B cell (primary cell): ENCODE results near the gene GCDH. TPM values are rescaled to one million over a fixed set of nuclear protein-coding genes. Genes with fewer than 3 reads are reported as not detected.

ENCODE experiments used
- ATAC-seq: fragments of 200-7000 bp; cut with Tn5 transposase; one replicate; pipeline ENCODE4 v1.10.0; 2021; ENCODE audit warnings: low read depth, mild to moderate bottlenecking, moderate number of reproducible peaks, moderate library complexity
- CTCF ChIA-PET: fragments of 350-600 bp; sonication (Branson Sonifier 250); formaldehyde crosslinking; loops from one replicate; lab custom pipeline; 2021; ENCODE audit warnings: antibody characterized with exemption, inconsistent platforms; lab: Charles Lee
- POLR2A ChIA-PET: fragments of 350-600 bp; sonication (Branson Sonifier 250); formaldehyde crosslinking; loops from one replicate; lab custom pipeline; 2021; ENCODE audit warnings: antibody characterized with exemption; lab: Charles Lee
- DNase-seq: peaks from one replicate; pipeline ENCODE4 v3.0.0; 2013
- H2AFZ ChIP-seq: 2 replicates; pipeline ENCODE4 v1.6.1; 2012; ENCODE audit warnings: mild to moderate bottlenecking, low read depth, low read length; ENCODE audit not compliant: insufficient read depth, poor library complexity, severe bottlenecking
- H3K27ac ChIP-seq, 2 donors: 1 replicate in 1 of 2; 2 replicates in 1 of 2; pipeline ENCODE4 v1.5.1; 2012 to 2013; ENCODE audit warnings: low read length in 2 of 2, mild to moderate bottlenecking in 2 of 2, moderate library complexity in 1 of 2
- H3K27me3 ChIP-seq, 4 experiments: fragments of 200-600 bp in 1 of 4; sonication (generic) in 1 of 4; replicated peaks in 1 of 4; 1 replicate in 2 of 4; 2 replicates in 2 of 4; pipeline versions ENCODE4 v1.6.1 to v1.7.0; 2013 to 2016; ENCODE audit warnings: low read length in 3 of 4, mild to moderate bottlenecking in 2 of 4, mixed read lengths in 1 of 4, moderate library complexity in 1 of 4; ENCODE audit not compliant: insufficient read depth in 4 of 4, control insufficient read depth in 3 of 4; ENCODE audit errors: control extremely low read depth in 1 of 4
- H3K36me3 ChIP-seq, 2 experiments: replicated peaks in 1 of 2; 1 replicate in 1 of 2; 2 replicates in 1 of 2; pipeline versions ENCODE4 v1.6.1 to v1.7.1; 2013; ENCODE audit warnings: low read length in 1 of 2; ENCODE audit not compliant: insufficient read depth in 2 of 2, control insufficient read depth in 1 of 2; ENCODE audit errors: control extremely low read depth in 1 of 2, extremely low read depth in 1 of 2
- H3K4me1 ChIP-seq, 2 donors: fragments of 200-600 bp in 1 of 2; sonication (generic) in 1 of 2; 1 replicate in 1 of 2; 2 replicates in 1 of 2; pipeline versions ENCODE4 v1.5.1 to v1.6.1; 2013 to 2017; ENCODE audit warnings: low read length in 2 of 2; ENCODE audit not compliant: control insufficient read depth in 2 of 2, insufficient read depth in 2 of 2
- H3K4me2 ChIP-seq: replicated peaks from 2 replicates; pipeline ENCODE3; 2012; ENCODE audit warnings: mild to moderate bottlenecking, low read depth, low read length; ENCODE audit not compliant: poor library complexity, severe bottlenecking
- H3K4me3 ChIP-seq, 5 experiments: fragments of 200-600 bp in 1 of 5; sonication (generic) in 1 of 5; 1 replicate in 3 of 5; 2 replicates in 2 of 5; pipeline versions ENCODE4 v1.5.1 to v1.7.0; 2011 to 2016; ENCODE audit warnings: low read length in 4 of 5, mild to moderate bottlenecking in 4 of 5, low read depth in 2 of 5, control low read depth in 1 of 5, moderate library complexity in 1 of 5; ENCODE audit not compliant: insufficient read depth in 1 of 5; ENCODE audit errors: control extremely low read depth in 1 of 5, extremely low read depth in 1 of 5
- H3K79me2 ChIP-seq: fragments of 200-600 bp; sonication (generic); one replicate; pipeline ENCODE4 v1.6.0; 2016; ENCODE audit warnings: low read length; ENCODE audit not compliant: control insufficient read depth, insufficient read depth
- H3K9ac ChIP-seq: fragments of 200-600 bp; sonication (generic); 2 replicates; pipeline ENCODE4 v1.6.1; 2017; ENCODE audit warnings: mild to moderate bottlenecking, low read length, moderate library complexity
- H3K9me3 ChIP-seq, 3 donors: one replicate each; pipeline versions ENCODE4 v1.6.1 to v1.7.1; 2013; ENCODE audit warnings: low read length in 2 of 3; ENCODE audit not compliant: control insufficient read depth in 2 of 3, insufficient read depth in 1 of 3; ENCODE audit errors: control extremely low read depth in 1 of 3
- H4K20me1 ChIP-seq: 2 replicates; pipeline ENCODE4 v1.6.0; 2012; ENCODE audit warnings: mild to moderate bottlenecking, low read length; ENCODE audit not compliant: insufficient read depth, control insufficient read depth, poor library complexity, severe bottlenecking
- H3K27ac Mint-ChIP-seq: one replicate; pipeline ENCODE4 v1.8.0; 2021; ENCODE audit warnings: mixed read lengths
- H3K27me3 Mint-ChIP-seq: one replicate; pipeline ENCODE4 v1.8.0; 2021; ENCODE audit warnings: mixed read lengths
- H3K4me1 Mint-ChIP-seq: one replicate; pipeline ENCODE4 v1.8.0; 2021; ENCODE audit warnings: mixed read lengths
- H3K4me3 Mint-ChIP-seq: one replicate; pipeline ENCODE4 v1.8.0; 2021; ENCODE audit warnings: mixed read lengths
- H3K9me3 Mint-ChIP-seq: one replicate; pipeline ENCODE4 v1.8.0; 2022; ENCODE audit warnings: mixed read lengths; ENCODE audit not compliant: insufficient read depth
- EZH2 ChIP-seq: IDR thresholded peaks from 2 replicates; pipeline ENCODE4 v1.6.1; 2012; ENCODE audit warnings: borderline replicate concordance, low read depth, mild to moderate bottlenecking, moderate library complexity, low read length; ENCODE audit not compliant: insufficient read depth, poor library complexity, severe bottlenecking
- WGBS: methylation state at CpG from one replicate; pipeline ENCODE4 v1.1.5; 2013; ENCODE audit warnings: missing lambda C conversion rate; ENCODE audit not compliant: insufficient coverage; 5-methylcytosine and 5-hydroxymethylcytosine counted together
- intact Hi-C: fragments of 100-400 bp; cut with micrococcal nuclease; formaldehyde crosslinking; loops from one replicate; pipeline ENCODE4 v1.10.0; 2022
- polyA plus RNA-seq: library from polyadenylated mRNA; depleted of rRNA; stranded (reverse); fragments of >200 nt; gene quantifications from 2 replicates; pipeline ENCODE4 v1.2.3, GENCODE V29; 2012
- total RNA-seq, 2 donors: library from RNA; stranded (reverse); fragments of 120-200 nt in 1 of 2; gene quantifications; 1 replicate in 1 of 2; 2 replicates in 1 of 2; pipeline versions ENCODE4 v1.2.3 to v1.2.4, GENCODE V29; 2013 to 2022
- TF ChIP-seq, protein P1 (sequence below): fragments of 200-600 bp; IDR thresholded peaks from one replicate; pipeline ENCODE4 v1.8.0; 2022; ENCODE audit warnings: antibody characterized with exemption, mild to moderate bottlenecking

GCDH gene
- total and polyA plus RNA-seq, 2 donors (not counting 1 experiment from before 2014, with no cell fraction given) = 48.9 to 61.2 TPM

DNA sequence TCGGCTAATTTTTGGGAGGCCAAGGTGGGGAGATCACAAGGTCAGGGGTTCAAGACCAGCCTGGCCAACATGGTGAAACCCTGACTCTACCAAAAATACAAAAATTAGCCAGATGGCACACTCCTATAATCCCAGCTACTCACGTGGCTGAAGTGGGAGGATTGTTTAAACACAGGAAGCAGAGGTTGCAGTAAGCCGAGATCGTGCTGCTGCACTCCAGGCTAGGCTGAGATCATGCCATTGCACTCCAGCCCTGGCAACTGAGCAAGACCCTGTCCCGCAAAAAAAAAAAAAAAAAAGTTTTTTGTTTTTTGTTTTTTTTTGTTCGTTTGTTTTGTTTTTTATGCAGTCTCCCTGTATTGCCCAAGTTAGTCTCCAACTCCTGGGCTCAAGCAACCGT, 31.4 kb upstream of the GCDH start:
- Histone ChIP-seq H3K79me2 (no peaks in the 10 kb centered on the region), H2AFZ (no peak overlapping the region), H3K36me3 (no peaks in the 10 kb centered on the region), H3K4me3 (no peak overlapping the region), H3K4me1 (no peaks in the 10 kb centered on the region), H3K9ac (no peak overlapping the region), H3K27me3 (no peaks in the 10 kb centered on the region), H3K4me2 (no peak overlapping the region), H3K9me3 (peaks cover 0 to 27% (median 5%) of the 10 kb centered on the region in 3 donors), H4K20me1 (no peaks in the 10 kb centered on the region), H3K27ac (no peak overlapping the region)
- 100% methylated on average over 1 of the region's 7 CpGs for WGBS
- DNase-seq (no peak), ATAC-seq (no peak)
- no peaks in the 10 kb centered on the region for H3K4me1 Mint-ChIP-seq
- peaks cover 13% of the 10 kb centered on the region for H3K27me3 Mint-ChIP-seq
- no peak for TF ChIP-seq EZH2
- TF ChIP-seq, protein P1, sequence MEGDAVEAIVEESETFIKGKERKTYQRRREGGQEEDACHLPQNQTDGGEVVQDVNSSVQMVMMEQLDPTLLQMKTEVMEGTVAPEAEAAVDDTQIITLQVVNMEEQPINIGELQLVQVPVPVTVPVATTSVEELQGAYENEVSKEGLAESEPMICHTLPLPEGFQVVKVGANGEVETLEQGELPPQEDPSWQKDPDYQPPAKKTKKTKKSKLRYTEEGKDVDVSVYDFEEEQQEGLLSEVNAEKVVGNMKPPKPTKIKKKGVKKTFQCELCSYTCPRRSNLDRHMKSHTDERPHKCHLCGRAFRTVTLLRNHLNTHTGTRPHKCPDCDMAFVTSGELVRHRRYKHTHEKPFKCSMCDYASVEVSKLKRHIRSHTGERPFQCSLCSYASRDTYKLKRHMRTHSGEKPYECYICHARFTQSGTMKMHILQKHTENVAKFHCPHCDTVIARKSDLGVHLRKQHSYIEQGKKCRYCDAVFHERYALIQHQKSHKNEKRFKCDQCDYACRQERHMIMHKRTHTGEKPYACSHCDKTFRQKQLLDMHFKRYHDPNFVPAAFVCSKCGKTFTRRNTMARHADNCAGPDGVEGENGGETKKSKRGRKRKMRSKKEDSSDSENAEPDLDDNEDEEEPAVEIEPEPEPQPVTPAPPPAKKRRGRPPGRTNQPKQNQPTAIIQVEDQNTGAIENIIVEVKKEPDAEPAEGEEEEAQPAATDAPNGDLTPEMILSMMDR = no peak
- no peak overlapping the region for H3K27ac Mint-ChIP-seq
- peaks cover 3% of the 10 kb centered on the region for H3K9me3 Mint-ChIP-seq
- POLR2A ChIA-PET = no interaction called here
- CTCF ChIA-PET = interaction anchor here (1.2 kb wide), 1 partner anchor 86 kb away, joined by 3 read pairs; no protein-coding TSS in a partner anchor
- no peak overlapping the region for H3K4me3 Mint-ChIP-seq
- intact Hi-C loops = no loop called here

DNA sequence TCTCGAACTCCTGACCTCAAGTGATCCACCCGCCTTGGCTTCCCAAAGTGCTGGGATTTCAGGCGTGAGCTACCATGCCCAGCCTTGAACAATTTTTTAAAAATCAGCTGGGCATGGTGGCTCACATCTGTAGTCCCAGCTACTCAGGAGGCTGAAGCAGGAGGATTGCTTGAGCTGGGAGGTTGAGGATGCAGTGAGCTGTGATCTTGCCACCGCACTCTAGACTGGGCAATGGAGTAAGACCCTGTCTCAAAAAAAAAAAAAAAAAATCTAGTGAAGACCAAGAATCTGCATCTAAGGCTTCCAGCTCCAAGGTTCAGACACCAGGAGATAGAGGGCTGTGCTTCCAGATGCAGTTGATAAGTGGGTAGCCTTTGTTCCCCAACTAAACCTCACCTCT, 26.8 kb upstream of the GCDH start:
- Histone ChIP-seq H3K4me3 (no peak overlapping the region), H2AFZ (no peak overlapping the region), H3K4me1 (peaks cover 0 to 11% of the 10 kb centered on the region in 2 donors), H3K27me3 (peaks cover 0 to 2% (median 0%) of the 10 kb centered on the region in 4 experiments), H3K36me3 (no peaks in the 10 kb centered on the region), H3K79me2 (no peaks in the 10 kb centered on the region), H3K9me3 (no peaks in the 10 kb centered on the region), H3K27ac (no peak overlapping the region), H3K4me2 (no peak overlapping the region), H3K9ac (no peak overlapping the region), H4K20me1 (no peaks in the 10 kb centered on the region)
- Mint-ChIP-seq H3K9me3 (no peaks in the 10 kb centered on the region), H3K27me3 (peaks cover 13% of the 10 kb centered on the region), H3K4me1 (peaks cover 8% of the 10 kb centered on the region), H3K4me3 (no peak overlapping the region), H3K27ac (no peak overlapping the region)
- ChIA-PET POLR2A (interaction anchor here (0.6 to 0.7 kb wide), 2 partner anchors 111 to 185 kb away, joined by 3 to 4 read pairs; no protein-coding TSS in a partner anchor), CTCF (interaction anchor here (0.6 to 2.2 kb wide), 5 partner anchors 16 to 285 kb away, joined by 3 to 16 read pairs (median 3); no protein-coding TSS in a partner anchor)
- WGBS = 88% methylated on average over 2 of the region's 4 CpGs
- DNase-seq = no peak
- intact Hi-C loops = no loop called here
- TF ChIP-seq, protein P1 = no peak
- TF ChIP-seq EZH2 = no peak
- ATAC-seq = no peak
